Measurements from ENCODE around the gene SHISA8.

Gene SHISA8

DNA sequence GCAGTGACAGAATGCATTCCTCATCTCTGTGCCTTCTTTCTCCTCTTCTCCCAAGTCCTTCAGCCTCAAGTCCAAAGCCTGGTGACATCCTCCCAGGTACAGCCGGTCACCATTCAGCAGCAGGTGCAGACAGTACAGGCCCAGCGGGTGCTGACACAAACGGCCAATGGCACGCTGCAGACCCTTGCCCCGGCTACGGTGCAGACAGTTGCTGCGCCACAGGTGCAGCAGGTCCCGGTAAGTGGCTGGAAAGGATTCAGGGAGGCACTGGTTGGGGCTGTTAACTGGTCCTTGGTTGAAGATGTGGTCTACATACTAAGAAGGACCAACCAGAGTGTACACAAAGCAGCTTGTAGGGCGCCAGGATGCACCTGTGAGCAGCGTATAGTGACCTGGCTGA, 46.3 kb downstream of the SHISA8 start:
- no peak for DNase-seq
- intact Hi-C loops (cut with DNase I): no loop called here

DNA sequence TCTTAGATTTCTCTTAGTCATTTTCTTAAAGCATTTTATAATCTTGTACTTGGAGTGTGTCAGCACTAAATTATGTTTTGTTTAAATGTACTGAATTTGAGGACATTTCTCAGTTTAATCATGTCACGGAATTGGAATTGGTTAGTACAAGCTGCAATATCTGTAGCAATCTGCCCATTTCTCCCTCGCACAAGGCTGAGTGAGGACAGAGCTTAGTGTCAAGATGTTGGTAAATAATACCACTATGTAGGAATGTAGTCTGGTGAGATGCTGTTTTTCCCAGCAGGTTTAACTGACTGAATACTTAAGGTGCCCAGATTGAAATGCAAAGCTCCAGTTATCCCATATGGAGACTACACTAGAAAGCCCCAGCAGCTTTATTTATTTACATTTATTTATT, 51.4 kb downstream of the SHISA8 start:
- no peak for DNase-seq
- intact Hi-C loops (cut with DNase I): no loop called here

DNA sequence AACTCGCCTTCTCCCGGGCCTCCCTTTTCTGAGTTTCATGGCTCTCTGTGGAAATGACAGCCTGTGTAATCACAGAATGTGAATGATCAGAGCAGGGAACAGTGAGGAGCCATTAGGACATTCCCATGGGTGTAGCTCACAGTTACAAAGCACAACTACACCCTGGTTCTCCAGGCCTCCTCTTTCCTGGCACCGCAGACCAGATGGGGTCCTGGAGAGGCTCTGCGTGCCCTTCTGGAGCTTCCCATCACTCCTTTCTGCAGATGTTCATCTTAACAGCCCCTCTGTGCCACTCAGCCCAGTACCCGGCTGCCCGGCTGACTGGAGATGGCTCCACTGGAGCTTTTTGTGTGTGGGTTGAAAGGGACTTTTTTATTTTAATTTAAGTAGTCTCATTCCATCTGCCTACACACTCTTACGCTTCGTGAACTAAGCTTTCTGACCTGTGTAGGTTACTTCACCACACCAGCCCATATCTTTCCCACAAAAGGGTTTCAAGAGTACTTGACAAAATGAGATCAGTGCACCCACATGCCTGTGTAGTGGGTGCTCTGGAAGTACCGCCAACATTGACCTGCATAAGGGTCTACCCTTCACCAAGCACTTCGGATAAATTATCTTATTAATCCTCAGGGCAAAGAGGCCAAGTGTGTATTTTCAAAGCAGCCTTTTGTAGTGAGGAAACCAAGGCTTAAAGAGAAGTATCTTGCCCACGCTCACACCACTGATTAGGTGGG, 52.2 kb downstream of the SHISA8 start:
- no peak for DNase-seq
- intact Hi-C loops (cut with DNase I): no loop called here

DNA sequence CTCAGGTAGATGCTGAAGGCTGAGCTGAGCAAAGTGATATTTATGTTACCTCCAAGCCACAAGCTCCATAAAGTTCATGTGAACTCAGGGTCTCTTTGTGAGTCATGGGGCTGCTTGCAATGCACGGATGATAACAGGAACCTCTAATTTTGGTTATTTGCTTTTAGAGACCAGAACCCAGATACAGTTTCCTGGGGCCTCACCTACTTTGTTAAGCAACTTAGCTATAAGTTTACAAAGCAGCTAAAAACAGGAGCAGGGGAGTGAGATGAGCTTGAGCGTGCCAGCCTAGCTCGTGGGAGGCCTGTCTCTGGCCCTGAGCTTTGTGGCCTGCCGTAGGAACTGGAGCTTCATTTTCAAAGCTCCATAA, 52.7 kb downstream of the SHISA8 start:
- DNase-seq: peak in 3 of 10 donors; percentile 13 to 87 (median 20)
- intact Hi-C loops (cut with DNase I): no loop called here
